ENCODE measurements around the gene WIZ. TPM values are rescaled to one million over a fixed set of nuclear protein-coding genes. Genes with fewer than 3 reads are reported as not detected.
"Not testable (repeated sequence)": the region's sequence is repeated elsewhere in the genome, so short reads cannot be mapped to it uniquely, and the experiment has no call there.

WIZ gene
- total and polyA plus RNA-seq, 10 of the 15 experiments (the other 5 are each of a cell fraction or from before 2014, with no cell fraction given), result 0.10 to 26.7 (median 2.7) TPM

DNA sequence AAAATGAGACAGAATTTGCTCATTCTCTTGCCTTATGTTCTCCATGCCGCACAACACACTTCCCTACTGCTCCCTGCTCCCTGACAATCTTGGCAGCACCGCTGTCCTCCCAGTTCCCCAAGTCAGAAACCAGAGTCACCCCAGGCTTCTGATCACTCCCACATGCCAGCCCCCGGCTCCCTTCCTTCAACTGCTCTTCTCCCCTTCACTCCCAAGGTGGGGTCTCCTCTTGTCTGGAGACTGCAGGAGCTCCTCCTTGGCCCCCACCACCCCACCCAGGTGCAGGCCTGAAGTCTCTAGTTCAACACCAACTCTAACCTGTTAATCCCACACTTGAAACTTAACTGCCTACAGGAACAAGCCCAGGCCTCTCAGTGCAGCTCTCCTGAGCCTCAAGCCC lies 53.3 kb downstream of the WIZ start (continued):
- TF ChIP-seq POU2F2 (IDR thresholded peaks at IDR 0.05; ENCODE audit: borderline replicate concordance, low read depth, low read length), result no peak

DNA sequence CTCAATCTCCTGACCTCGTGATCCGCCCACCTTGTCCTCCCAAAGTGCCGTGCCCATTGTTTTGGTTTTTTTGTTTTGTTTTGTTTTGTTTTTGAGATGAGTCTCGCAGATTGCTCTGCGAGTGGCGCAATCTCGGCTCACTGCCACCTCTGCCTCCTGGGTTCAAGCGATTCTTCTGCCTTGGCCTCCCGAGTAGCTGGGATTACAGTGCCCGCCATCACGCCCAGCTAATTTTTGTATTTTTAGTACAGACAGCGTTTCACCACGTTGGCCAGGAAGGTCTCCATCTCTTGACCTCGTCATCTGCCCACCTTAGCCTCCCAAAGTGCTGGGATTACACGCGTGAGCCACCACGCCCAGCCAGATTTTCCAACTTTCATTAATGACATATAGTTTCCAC lies 54.5 kb downstream of the WIZ start:
- H3K4me2 ChIP-seq (ENCODE audit: control insufficient read depth, insufficient read depth); RAD21 ChIA-PET (ENCODE audit: unreplicated experiment); H4K20me1 ChIP-seq (ENCODE audit: control insufficient read depth, insufficient read depth); H3K9ac ChIP-seq (ENCODE audit: control insufficient read depth, insufficient read depth, low read length); BruUV-seq (replicated peaks); H3K4me3 ChIP-seq; H3K27ac ChIP-seq (ENCODE audit: control insufficient read depth, insufficient read depth); H3K79me2 ChIP-seq (ENCODE audit: control insufficient read depth, insufficient read depth, low read length); SMC1A ChIA-PET (ENCODE audit: uncharacterized antibody, unreplicated experiment); intact Hi-C loops (cut with micrococcal nuclease; ENCODE audit: unreplicated experiment); H3K27me3 ChIP-seq (replicated peaks in 1 of 2; ENCODE audit: control insufficient read depth in 2 of 2, insufficient read depth in 2 of 2, low read length in 1 of 2); H3K9me3 ChIP-seq (replicated peaks; ENCODE audit: control insufficient read depth, insufficient read depth, low read length); in situ Hi-C loops (cut with MboI); FAIRE-seq; DNase-seq (ENCODE audit: low read depth, low spot score); H2AFZ ChIP-seq (ENCODE audit: control insufficient read depth, low read depth, low read length); H3K4me1 ChIP-seq (ENCODE audit: control insufficient read depth, insufficient read depth, low read length); ATAC-seq: not testable (repeated sequence)
- POLR2A ChIA-PET, result interaction anchor here (1.4 kb wide), 1 partner anchor 17 kb away, joined by 4 read pairs; no protein-coding TSS in a partner anchor
- CTCF ChIA-PET, result interaction anchor here (0.6 kb wide), 1 partner anchor 12 kb away, joined by 5 read pairs; no protein-coding TSS in a partner anchor
- H3K36me3 ChIP-seq (ENCODE audit: control insufficient read depth in 2 of 2, insufficient read depth in 2 of 2, low read length in 1 of 2), result peaks cover 21 to 41% of the 10 kb centered on the region in 2 experiments
- WGBS (ENCODE audit: insufficient coverage, insufficient replicate concordance, low lambda C conversion rate, missing lambda C conversion rate), result 89% methylated on average over 17 of the region's 17 CpGs

DNA sequence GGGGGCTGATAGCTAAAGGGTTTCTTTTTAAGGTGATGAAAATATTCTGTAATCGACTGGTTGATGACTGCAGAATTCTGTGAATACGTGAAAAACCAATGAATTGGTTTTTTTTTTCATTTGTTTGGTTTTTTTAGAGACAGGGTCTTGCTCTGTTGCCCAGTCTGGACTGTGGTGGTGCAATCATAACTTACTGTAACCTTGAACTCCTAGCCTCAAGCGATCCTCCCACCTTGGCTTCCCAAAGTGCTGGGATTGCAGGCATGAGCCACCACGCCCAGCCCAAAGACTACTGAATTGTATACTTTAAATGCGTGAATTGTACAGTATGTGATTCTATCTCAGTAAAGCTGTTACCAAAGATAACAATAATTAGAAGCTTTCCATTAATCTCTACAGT lies 55.3 kb downstream of the WIZ start:
- in situ Hi-C loops (cut with MboI) (no loop called here), intact Hi-C loops (cut with micrococcal nuclease; ENCODE audit: unreplicated experiment) (no loop called here)
- POLR2A ChIA-PET, result interaction anchor here (1.4 kb wide), 1 partner anchor 16 kb away, joined by 4 read pairs; no protein-coding TSS in a partner anchor
- Histone ChIP-seq H3K9ac (ENCODE audit: control insufficient read depth, insufficient read depth, low read length) (no peak overlapping the region), H3K27me3 (replicated peaks in 1 of 2; ENCODE audit: control insufficient read depth in 2 of 2, insufficient read depth in 2 of 2, low read length in 1 of 2) (no peaks in the 10 kb centered on the region), H2AFZ (ENCODE audit: control insufficient read depth, low read depth, low read length) (no peak overlapping the region), H3K9me3 (replicated peaks; ENCODE audit: control insufficient read depth, insufficient read depth, low read length) (no peaks in the 10 kb centered on the region), H3K27ac (ENCODE audit: control insufficient read depth, insufficient read depth) (no peak overlapping the region), H3K79me2 (ENCODE audit: control insufficient read depth, insufficient read depth, low read length) (peaks cover 2% of the 10 kb centered on the region; the same call in 1 of the 2 replicates), H3K4me2 (ENCODE audit: control insufficient read depth, insufficient read depth) (no peak overlapping the region), H3K4me1 (ENCODE audit: control insufficient read depth, insufficient read depth, low read length) (no peaks in the 10 kb centered on the region), H3K36me3 (ENCODE audit: control insufficient read depth in 2 of 2, insufficient read depth in 2 of 2, low read length in 1 of 2) (peaks cover 21 to 34% of the 10 kb centered on the region in 2 experiments), H3K4me3 (no peak overlapping the region), H4K20me1 (ENCODE audit: control insufficient read depth, insufficient read depth) (peaks cover 6% of the 10 kb centered on the region; the same call in 1 of the 2 replicates)
- ATAC-seq, result no peak
- no peak for DNase-seq (ENCODE audit: low read depth, low spot score)
- CTCF ChIA-PET, result no interaction called here
- FAIRE-seq, result no peak
- SMC1A ChIA-PET (ENCODE audit: uncharacterized antibody, unreplicated experiment), result interaction anchor here (0.9 kb wide), 1 partner anchor 14 kb away, joined by 4 read pairs; no protein-coding TSS in a partner anchor
- WGBS (ENCODE audit: insufficient coverage, insufficient replicate concordance, low lambda C conversion rate, missing lambda C conversion rate), result 98% methylated on average over 5 of the region's 5 CpGs
- TF ChIP-seq BACH1 (IDR thresholded peaks at IDR 0.05; ENCODE audit: borderline replicate concordance) (no peak), SMARCA5 (IDR thresholded peaks at IDR 0.05) (no peak), EGR1 (IDR thresholded peaks at IDR 0.05; ENCODE audit: borderline replicate concordance in 1 of 2, low read depth in 2 of 2, low read length in 2 of 2) (no peak)
- TSS peak; percentile 28 for BruUV-seq (replicated peaks)
- RAD21 ChIA-PET (ENCODE audit: unreplicated experiment), result no interaction called here
